HG03469 (cell line): ENCODE results near the gene EIF3F.

ENCODE experiments used
- ATAC-seq: cut with Tn5 transposase; IDR thresholded peaks from one replicate; pipeline ENCODE4 v1.9.1; 2021; ENCODE audit warnings: mild to moderate bottlenecking, moderate library complexity, moderate number of reproducible peaks; ENCODE audit not compliant: unreplicated experiment

The EIF3F gene

DNA sequence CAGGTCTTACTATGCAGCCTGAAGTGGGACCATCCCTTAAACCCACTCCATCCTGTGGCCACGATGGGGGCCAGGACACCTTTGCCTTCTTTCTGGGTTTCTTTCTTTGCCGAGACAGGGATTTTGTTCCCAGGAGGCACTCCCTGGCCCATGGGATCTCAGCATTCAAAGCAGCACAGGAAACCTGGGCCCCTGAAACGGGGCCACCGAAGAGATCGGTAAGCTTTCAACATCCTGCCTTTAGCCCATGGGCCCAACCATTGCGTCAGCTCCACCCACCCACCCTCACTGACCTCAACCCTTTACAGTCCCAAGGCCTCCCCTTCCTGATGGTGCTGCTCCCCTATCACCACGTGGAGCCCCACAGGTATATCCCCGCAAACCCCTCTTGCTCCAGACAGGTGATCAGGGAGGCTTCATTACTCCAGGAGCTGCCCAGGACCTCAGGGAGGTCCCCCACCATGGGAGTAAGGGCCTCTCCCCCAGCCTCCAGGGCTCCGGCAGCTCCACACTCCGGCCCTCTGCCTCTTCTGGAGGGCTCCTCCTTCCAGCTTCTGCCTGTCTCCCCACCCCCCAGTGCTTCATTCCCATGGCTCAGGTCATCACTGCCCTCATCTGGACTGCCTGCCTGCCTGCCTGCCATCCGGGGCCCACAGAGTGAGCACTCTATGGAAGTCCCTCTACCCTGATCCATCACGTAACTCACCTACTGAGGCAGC lies 51.8 kb downstream of the EIF3F start:
- no peak for ATAC-seq

DNA sequence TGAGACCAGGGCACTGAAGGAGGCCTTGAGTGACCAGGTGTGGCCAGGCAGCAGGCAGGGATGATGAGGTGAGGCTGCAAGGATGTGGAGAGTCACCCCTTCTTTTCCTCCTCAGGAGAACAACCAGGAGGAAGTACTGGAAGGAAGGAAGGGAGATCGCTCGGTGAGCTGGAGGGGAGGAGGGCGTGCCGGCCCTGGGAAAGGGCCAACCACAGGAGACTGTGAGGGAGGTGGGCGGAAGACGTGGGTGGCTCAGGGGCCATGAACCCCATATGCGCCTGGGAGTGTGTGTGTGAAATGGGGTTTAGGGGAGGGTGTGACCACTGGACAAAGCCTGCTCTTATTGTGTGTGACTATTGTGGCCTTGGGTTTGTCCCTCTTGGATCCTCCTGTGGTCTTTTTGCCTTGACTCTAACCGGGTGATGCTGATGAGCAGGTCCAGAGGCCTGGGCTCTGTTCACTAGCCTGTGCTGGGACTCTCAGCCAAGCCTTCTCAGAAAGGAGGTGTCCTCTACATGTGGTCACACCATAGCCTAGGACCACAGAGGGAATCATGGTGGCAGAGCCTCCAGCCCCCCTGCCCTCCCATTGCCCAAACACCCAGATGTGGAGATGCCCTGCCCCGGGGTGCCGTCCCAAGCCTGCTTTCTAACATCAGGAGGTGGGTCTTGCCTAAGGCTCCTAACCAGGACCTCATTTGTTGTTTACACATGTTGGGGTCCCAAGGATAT lies 52.6 kb downstream of the EIF3F start:
- ATAC-seq, result no peak

DNA sequence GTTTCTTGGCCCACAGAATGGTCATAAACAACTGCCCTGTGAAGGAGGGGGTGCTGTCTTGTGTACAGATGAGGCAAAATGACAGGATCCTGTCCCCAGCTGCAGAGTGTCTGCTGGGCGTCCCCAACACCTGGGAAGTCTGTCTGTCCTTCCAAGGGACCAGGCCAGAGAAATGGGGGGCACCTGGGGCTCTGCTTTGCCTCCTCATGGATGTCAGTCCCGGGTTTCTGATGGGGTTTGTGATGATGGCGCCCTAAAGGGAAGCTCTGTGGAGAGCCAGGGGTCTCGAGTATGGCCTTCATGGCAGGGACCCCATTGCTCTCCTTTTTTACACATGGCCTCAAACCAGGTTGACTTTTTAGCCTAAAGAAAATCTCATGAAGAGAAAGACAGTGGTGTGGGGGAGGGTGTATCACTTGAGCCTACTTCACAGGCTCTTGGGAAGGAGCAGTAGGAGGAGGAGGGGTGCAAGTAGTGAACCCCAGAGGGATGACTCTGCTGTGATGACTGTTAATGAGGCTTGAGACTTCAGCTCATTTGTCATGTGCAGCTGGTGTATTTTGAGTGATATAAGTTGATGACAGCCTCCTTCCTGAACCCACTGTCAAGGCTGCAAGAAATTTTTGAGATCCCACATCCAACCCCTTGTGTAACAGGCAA lies 53.3 kb downstream of the EIF3F start:
- no peak for ATAC-seq

DNA sequence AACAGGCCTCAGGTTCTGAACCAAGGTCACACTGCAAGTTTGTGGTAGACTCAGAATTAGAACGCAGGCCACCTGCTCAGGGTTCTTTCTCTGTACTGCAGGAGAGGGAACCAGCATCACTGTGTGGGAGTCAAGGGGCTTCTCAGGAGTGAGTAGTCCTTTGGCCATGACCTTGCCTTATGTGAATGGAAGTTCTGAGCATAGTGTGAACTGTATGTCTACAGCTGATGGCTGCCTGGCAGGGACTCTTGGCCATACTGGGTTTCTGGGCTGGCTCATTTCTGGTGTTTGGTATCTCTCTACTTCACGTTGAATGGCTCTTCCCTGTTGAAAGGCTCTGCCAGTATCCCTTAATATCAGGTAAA lies 53.8 kb downstream of the EIF3F start:
- ATAC-seq, result no peak

DNA sequence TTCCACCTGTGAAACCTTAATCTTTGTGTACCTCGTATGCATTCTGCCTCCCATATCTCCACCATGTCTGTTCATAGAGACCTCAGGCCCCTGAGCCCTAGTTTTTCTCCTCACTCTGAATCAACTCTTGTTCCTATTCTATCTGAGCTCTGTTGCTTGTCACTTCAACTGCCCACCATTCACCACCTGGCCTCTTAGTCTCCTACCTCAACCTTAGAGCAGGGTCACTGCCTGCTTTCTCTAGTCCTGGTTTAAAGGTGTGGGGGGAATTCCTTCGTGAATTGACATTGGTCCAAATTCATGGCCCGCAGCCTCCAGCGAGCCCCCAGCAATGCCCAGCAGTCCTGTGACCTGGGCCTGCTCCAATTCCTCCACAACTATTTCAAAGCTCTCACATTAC lies 54.4 kb downstream of the EIF3F start:
- no peak for ATAC-seq

DNA sequence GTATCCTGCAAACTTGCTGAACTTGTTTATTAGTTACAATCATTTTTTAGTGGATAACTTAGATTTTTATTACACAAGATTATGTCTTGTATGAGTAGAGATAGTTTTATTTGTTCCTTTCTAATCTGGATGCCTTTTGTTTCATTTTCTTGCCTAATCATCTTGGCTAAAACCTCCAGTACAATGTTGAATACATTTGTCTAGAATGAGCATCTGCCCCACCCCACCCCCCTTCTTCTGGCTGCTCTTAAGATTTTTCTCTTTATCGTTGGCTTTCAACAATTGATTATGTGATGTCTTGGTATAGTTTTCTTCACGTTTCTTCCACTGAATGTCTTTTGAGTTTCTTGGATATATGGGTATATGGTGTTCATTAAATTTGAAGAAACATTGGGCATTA lies 56.6 kb downstream of the EIF3F start:
- no peak for ATAC-seq

DNA sequence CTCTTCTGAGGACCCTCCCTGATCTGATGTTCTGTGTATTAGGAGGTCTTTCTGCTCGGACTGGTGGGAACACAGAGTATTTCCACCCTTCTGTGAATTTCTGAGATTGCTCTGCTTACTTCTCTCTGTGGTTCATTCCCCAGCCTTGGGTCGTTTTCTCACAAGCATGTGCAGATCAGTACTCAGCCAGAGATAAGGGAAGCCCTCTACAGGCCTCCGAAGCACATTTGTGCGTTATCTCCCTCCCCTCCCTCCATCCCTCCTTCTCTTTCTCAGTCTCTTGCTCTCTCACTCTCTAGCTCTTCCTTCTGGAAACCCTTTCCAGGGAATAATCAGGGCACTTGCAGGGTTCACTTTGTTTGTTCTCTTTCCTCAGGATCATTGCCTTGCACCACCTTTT lies 58.7 kb downstream of the EIF3F start:
- ATAC-seq, result no peak

DNA sequence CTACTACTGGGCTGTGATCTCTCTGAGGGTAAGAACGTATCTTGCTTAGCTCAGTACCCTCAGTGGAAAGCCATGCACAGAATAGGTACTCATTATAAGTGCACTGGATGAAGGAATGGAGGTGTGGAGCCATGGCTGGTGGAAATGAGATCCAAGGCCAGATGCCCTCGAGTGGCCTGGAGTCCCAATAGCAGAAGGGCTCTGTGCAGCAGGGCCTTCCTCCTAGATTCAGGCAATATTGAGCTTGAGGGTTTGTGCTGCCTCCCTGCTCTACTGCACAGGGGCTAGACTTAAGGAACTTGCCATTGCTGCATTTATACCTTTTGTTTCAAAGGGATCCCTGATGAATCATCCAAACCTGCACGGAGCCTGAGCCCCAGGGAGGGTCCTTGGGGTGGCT lies 60.2 kb downstream of the EIF3F start:
- no peak for ATAC-seq

DNA sequence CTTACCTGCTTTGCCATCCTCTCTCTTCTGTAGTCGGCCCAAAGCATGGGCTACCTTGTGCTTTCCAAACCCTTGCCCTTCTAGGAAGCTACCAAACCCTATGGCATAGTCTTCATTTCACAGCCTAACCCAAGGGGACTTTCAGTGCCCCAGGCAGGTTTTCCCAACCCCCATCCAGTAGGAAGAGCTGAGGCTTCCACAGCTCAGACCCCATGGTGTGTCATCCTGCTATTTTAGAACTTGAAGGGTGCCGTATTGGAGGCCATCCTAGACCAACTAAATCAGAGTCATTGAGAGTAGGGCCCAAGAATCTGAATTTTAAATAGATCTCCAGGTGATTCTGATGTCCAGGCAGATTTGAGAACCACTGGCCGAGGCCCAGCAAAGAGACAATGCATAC lies 61.9 kb downstream of the EIF3F start:
- no peak for ATAC-seq
